ENCODE results near the gene CALN1. TPM values are rescaled to one million over a fixed set of nuclear protein-coding genes. Genes with fewer than 3 reads are reported as not detected.

CALN1 gene
- total RNA-seq, 1 donor from 2014 or later: not detected

DNA sequence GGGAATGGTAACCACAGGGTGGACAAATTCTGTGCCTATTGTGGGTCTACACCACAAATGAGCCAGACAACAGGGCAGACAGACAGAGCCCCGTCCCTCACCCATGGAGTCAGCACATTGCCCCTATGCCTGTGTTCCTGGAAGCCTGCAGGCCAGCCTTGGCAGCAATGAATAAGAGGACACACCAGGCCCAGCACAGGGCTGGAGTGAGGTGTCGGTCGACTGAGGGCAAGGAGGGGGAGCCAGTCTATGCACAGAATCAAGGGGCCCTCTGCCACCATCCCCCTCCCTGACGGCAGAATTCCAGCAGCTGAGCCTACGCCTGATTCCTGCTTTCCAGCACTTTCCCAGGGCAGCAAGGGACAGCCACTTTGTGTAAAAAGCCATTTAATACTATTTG, 98.2 kb downstream of the CALN1 start:
- no peak overlapping the region for H3K9ac ChIP-seq (ENCODE audit: low read length)
- Mint-ChIP-seq H3K4me3 (ENCODE audit: unreplicated experiment) (no peak overlapping the region), H3K4me1 (ENCODE audit: low read depth, unreplicated experiment) (no peaks in the 10 kb centered on the region), H3K27me3 (ENCODE audit: low read depth, unreplicated experiment) (peaks cover 19% of the 10 kb centered on the region), H3K36me3 (ENCODE audit: low read depth, unreplicated experiment) (no peaks in the 10 kb centered on the region), H3K9me3 (ENCODE audit: unreplicated experiment) (no peaks in the 10 kb centered on the region), H3K27ac (ENCODE audit: unreplicated experiment) (no peak overlapping the region)
- H3K27ac ChIP-seq (ENCODE audit: low read depth, low read length): no peak overlapping the region
- H3K4me2 ChIP-seq (ENCODE audit: low read length): no peak overlapping the region
- DNase-seq (ENCODE audit: low read depth) (no peak), FAIRE-seq (no peak)
- H3K79me2 ChIP-seq (ENCODE audit: insufficient read depth, low read length): no peaks in the 10 kb centered on the region
- H3K27me3 ChIP-seq (ENCODE audit: insufficient read depth, low read length): no peaks in the 10 kb centered on the region
- TF ChIP-seq, protein P1, sequence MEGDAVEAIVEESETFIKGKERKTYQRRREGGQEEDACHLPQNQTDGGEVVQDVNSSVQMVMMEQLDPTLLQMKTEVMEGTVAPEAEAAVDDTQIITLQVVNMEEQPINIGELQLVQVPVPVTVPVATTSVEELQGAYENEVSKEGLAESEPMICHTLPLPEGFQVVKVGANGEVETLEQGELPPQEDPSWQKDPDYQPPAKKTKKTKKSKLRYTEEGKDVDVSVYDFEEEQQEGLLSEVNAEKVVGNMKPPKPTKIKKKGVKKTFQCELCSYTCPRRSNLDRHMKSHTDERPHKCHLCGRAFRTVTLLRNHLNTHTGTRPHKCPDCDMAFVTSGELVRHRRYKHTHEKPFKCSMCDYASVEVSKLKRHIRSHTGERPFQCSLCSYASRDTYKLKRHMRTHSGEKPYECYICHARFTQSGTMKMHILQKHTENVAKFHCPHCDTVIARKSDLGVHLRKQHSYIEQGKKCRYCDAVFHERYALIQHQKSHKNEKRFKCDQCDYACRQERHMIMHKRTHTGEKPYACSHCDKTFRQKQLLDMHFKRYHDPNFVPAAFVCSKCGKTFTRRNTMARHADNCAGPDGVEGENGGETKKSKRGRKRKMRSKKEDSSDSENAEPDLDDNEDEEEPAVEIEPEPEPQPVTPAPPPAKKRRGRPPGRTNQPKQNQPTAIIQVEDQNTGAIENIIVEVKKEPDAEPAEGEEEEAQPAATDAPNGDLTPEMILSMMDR (IDR thresholded peaks at IDR 0.05; ENCODE audit: insufficient read depth, low read depth, low read length): no peak
- no peak for TF ChIP-seq EZH2 (IDR thresholded peaks at IDR 0.05; ENCODE audit: insufficient read depth, low read length)
- no peaks in the 10 kb centered on the region for H3K4me1 ChIP-seq (ENCODE audit: insufficient read depth, low read length)
- H3K36me3 ChIP-seq (ENCODE audit: insufficient read depth, low read length): no peaks in the 10 kb centered on the region
- H4K20me1 ChIP-seq (ENCODE audit: insufficient read depth, low read length): no peaks in the 10 kb centered on the region
- no peak overlapping the region for H3K4me3 ChIP-seq (ENCODE audit: insufficient read depth, low read depth, low read length)
- H3K9me3 ChIP-seq (ENCODE audit: insufficient read depth, low read depth, low read length): peaks cover 2% of the 10 kb centered on the region
- no peak overlapping the region for H2AFZ ChIP-seq (ENCODE audit: low read depth, low read length)

DNA sequence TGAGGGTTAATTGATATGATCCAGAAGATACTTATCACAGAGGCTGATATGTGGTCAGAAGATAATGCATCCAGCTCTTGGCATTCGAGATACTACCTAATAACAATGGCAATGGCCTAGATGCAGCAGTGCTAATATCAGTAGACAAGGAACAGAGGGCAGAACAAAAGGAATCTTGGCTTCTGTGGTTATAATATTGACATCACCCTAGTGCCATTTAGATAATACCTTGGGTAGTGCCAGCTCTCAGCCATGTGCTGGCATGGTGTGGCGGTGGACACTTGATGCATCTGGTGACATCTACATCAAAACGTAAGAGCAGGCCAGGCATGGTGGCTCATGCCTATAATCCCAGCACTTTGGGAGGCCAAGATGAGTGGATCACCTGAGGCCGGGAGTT, 101.8 kb downstream of the CALN1 start:
- Histone ChIP-seq H3K27me3 (ENCODE audit: insufficient read depth, low read length) (no peaks in the 10 kb centered on the region), H3K79me2 (ENCODE audit: insufficient read depth, low read length) (no peaks in the 10 kb centered on the region)
- FAIRE-seq: no peak

DNA sequence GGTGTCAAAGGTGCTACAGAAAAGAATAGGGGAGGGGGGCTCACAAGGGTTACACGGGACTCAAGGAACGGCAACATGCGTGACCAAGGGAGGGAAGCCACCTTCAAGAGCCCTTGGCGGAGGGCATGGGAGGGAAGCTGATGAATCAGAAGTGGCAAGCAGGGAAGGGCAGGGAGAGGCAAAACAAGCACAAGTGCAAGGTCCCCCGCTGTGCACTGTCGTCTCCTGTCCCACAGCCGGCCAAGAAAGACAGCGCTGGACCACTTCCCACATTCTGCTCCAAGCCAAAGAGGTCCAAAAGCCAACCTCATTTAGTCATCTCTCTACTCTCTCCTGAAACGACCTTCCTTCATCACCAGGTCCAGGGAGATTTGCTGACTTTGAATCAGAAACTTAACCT, 102.7 kb downstream of the CALN1 start:
- FAIRE-seq (no peak), DNase-seq (ENCODE audit: low read depth) (no peak)
- no peak overlapping the region for H3K4me3 ChIP-seq (ENCODE audit: insufficient read depth, low read depth, low read length)
- no peaks in the 10 kb centered on the region for H4K20me1 ChIP-seq (ENCODE audit: insufficient read depth, low read length)
- no peak overlapping the region for H2AFZ ChIP-seq (ENCODE audit: low read depth, low read length)
- Mint-ChIP-seq H3K9me3 (ENCODE audit: unreplicated experiment) (no peaks in the 10 kb centered on the region), H3K4me3 (ENCODE audit: unreplicated experiment) (no peak overlapping the region), H3K27ac (ENCODE audit: unreplicated experiment) (no peak overlapping the region), H3K27me3 (ENCODE audit: low read depth, unreplicated experiment) (peaks cover 25% of the 10 kb centered on the region), H3K36me3 (ENCODE audit: low read depth, unreplicated experiment) (no peaks in the 10 kb centered on the region), H3K4me1 (ENCODE audit: low read depth, unreplicated experiment) (no peaks in the 10 kb centered on the region)
- no peak for TF ChIP-seq EZH2 (IDR thresholded peaks at IDR 0.05; ENCODE audit: insufficient read depth, low read length)
- TF ChIP-seq, protein P1 (IDR thresholded peaks at IDR 0.05; ENCODE audit: insufficient read depth, low read depth, low read length): no peak
- peaks cover 2% of the 10 kb centered on the region for H3K9me3 ChIP-seq (ENCODE audit: insufficient read depth, low read depth, low read length)
- H3K4me2 ChIP-seq (ENCODE audit: low read length): no peak overlapping the region
- H3K4me1 ChIP-seq (ENCODE audit: insufficient read depth, low read length): no peaks in the 10 kb centered on the region
- H3K27ac ChIP-seq (ENCODE audit: low read depth, low read length): no peak overlapping the region
- H3K79me2 ChIP-seq (ENCODE audit: insufficient read depth, low read length): no peaks in the 10 kb centered on the region
- H3K27me3 ChIP-seq (ENCODE audit: insufficient read depth, low read length): no peaks in the 10 kb centered on the region
- H3K9ac ChIP-seq (ENCODE audit: low read length): no peak overlapping the region
- no peaks in the 10 kb centered on the region for H3K36me3 ChIP-seq (ENCODE audit: insufficient read depth, low read length)

More for the DNA sequence above, 101.8 kb downstream of the CALN1 start:
- no peak overlapping the region for H3K4me2 ChIP-seq (ENCODE audit: low read length)
- H3K4me1 ChIP-seq (ENCODE audit: insufficient read depth, low read length): no peaks in the 10 kb centered on the region
- DNase-seq (ENCODE audit: low read depth): no peak
- Mint-ChIP-seq H3K9me3 (ENCODE audit: unreplicated experiment) (no peaks in the 10 kb centered on the region), H3K4me3 (ENCODE audit: unreplicated experiment) (no peak overlapping the region), H3K27ac (ENCODE audit: unreplicated experiment) (no peak overlapping the region), H3K27me3 (ENCODE audit: low read depth, unreplicated experiment) (peaks cover 25% of the 10 kb centered on the region), H3K36me3 (ENCODE audit: low read depth, unreplicated experiment) (no peaks in the 10 kb centered on the region), H3K4me1 (ENCODE audit: low read depth, unreplicated experiment) (no peaks in the 10 kb centered on the region)
- no peaks in the 10 kb centered on the region for H3K36me3 ChIP-seq (ENCODE audit: insufficient read depth, low read length)
- H2AFZ ChIP-seq (ENCODE audit: low read depth, low read length): no peak overlapping the region
- TF ChIP-seq, protein P1 (IDR thresholded peaks at IDR 0.05; ENCODE audit: insufficient read depth, low read depth, low read length): no peak
- TF ChIP-seq EZH2 (IDR thresholded peaks at IDR 0.05; ENCODE audit: insufficient read depth, low read length): no peak
- no peak overlapping the region for H3K27ac ChIP-seq (ENCODE audit: low read depth, low read length)
- H3K9me3 ChIP-seq (ENCODE audit: insufficient read depth, low read depth, low read length): peaks cover 2% of the 10 kb centered on the region
- no peak overlapping the region for H3K9ac ChIP-seq (ENCODE audit: low read length)
- no peaks in the 10 kb centered on the region for H4K20me1 ChIP-seq (ENCODE audit: insufficient read depth, low read length)
- H3K4me3 ChIP-seq (ENCODE audit: insufficient read depth, low read depth, low read length): no peak overlapping the region

Data from astrocyte (in vitro differentiated cells and primary cell).